ENCODE data around the gene PBX2.

DNA sequence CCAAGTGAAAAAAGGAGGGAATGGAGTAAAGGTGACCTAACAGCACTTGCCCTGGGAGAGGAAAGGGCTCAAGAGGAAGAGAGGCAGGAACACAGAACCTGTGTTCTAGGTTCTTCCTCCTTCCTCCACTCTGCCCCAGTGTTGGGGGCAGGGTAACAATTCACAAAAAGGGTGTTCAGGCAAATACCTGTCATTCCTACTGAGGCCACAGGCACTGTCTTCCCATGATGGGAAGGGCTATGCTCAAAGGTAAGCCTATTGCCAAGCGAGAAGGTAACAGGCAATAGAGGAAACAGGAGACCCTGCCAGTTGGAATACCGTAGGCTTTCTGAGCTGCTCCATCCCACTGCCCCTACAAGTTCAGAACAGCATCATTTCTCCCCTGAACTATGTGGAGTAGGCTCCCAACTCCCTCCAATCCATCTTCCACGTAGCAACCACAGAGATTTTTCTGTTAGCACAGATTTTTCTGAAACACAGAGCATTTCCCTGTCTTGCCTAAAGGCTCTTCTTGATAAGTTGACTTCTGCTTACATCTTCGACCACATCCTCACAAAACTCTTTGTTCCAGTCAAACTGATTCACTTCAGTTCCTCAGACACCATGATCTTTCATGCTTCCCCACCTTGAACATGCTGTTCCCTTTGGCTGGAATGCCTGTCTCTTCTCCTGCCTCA is 16.8 kb downstream of the PBX2 start:
- TF ChIP-seq, protein P1, sequence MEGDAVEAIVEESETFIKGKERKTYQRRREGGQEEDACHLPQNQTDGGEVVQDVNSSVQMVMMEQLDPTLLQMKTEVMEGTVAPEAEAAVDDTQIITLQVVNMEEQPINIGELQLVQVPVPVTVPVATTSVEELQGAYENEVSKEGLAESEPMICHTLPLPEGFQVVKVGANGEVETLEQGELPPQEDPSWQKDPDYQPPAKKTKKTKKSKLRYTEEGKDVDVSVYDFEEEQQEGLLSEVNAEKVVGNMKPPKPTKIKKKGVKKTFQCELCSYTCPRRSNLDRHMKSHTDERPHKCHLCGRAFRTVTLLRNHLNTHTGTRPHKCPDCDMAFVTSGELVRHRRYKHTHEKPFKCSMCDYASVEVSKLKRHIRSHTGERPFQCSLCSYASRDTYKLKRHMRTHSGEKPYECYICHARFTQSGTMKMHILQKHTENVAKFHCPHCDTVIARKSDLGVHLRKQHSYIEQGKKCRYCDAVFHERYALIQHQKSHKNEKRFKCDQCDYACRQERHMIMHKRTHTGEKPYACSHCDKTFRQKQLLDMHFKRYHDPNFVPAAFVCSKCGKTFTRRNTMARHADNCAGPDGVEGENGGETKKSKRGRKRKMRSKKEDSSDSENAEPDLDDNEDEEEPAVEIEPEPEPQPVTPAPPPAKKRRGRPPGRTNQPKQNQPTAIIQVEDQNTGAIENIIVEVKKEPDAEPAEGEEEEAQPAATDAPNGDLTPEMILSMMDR (IDR thresholded peaks at IDR 0.05), result no peak
- TF ChIP-seq ZNF263 (CRISPR knock-in tag; IDR thresholded peaks at IDR 0.05; ENCODE audit: low read depth) (no peak), ZNF232 (CRISPR knock-in tag; IDR thresholded peaks at IDR 0.05) (no peak), RORB (CRISPR knock-in tag; IDR thresholded peaks at IDR 0.05) (no peak), CREB1 (CRISPR knock-in tag; IDR thresholded peaks at IDR 0.05) (no peak), FOXJ3 (CRISPR knock-in tag; IDR thresholded peaks at IDR 0.05; ENCODE audit: borderline replicate concordance) (no peak), FOXP1 (CRISPR knock-in tag; IDR thresholded peaks at IDR 0.05; ENCODE audit: borderline replicate concordance) (no peak), JUN (CRISPR knock-in tag; IDR thresholded peaks at IDR 0.05) (no peak)
- TF ChIP-seq, protein P2, sequence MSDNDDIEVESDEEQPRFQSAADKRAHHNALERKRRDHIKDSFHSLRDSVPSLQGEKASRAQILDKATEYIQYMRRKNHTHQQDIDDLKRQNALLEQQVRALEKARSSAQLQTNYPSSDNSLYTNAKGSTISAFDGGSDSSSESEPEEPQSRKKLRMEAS (CRISPR knock-in tag; IDR thresholded peaks at IDR 0.05), result no peak
- TF ChIP-seq, protein P3, sequence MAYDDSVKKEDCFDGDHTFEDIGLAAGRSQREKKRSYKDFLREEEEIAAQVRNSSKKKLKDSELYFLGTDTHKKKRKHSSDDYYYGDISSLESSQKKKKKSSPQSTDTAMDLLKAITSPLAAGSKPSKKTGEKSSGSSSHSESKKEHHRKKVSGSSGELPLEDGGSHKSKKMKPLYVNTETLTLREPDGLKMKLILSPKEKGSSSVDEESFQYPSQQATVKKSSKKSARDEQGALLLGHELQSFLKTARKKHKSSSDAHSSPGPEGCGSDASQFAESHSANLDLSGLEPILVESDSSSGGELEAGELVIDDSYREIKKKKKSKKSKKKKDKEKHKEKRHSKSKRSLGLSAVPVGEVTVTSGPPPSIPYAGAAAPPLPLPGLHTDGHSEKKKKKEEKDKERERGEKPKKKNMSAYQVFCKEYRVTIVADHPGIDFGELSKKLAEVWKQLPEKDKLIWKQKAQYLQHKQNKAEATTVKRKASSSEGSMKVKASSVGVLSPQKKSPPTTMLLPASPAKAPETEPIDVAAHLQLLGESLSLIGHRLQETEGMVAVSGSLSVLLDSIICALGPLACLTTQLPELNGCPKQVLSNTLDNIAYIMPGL (CRISPR knock-in tag; IDR thresholded peaks at IDR 0.05), result no peak
- TF ChIP-seq, protein P4, sequence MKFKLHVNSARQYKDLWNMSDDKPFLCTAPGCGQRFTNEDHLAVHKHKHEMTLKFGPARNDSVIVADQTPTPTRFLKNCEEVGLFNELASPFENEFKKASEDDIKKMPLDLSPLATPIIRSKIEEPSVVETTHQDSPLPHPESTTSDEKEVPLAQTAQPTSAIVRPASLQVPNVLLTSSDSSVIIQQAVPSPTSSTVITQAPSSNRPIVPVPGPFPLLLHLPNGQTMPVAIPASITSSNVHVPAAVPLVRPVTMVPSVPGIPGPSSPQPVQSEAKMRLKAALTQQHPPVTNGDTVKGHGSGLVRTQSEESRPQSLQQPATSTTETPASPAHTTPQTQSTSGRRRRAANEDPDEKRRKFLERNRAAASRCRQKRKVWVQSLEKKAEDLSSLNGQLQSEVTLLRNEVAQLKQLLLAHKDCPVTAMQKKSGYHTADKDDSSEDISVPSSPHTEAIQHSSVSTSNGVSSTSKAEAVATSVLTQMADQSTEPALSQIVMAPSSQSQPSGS (CRISPR knock-in tag; IDR thresholded peaks at IDR 0.05; ENCODE audit: borderline replicate concordance, low read depth), result no peak
